ENCODE data around the gene ABO. TPM values are rescaled to one million over a fixed set of nuclear protein-coding genes. Genes with fewer than 3 reads are reported as not detected.
"Not testable (repeated sequence)": the region's sequence is repeated elsewhere in the genome, so short reads cannot be mapped to it uniquely, and the experiment has no call there.

ABO gene
- total and polyA plus RNA-seq, 8 donors: 0.72 to 67.1 (median 4.1) TPM

- DNase-seq: peak; percentile 74 to 91
- Histone ChIP-seq H3K27me3 (peaks cover 0 to 53% (median 0%) of the 10 kb centered on the region in 3 donors), H3K27ac (peak overlapping the region; percentile 5 to 70 (median 56)), H3K36me3 (no peaks in the 10 kb centered on the region), H3K4me1 (peaks cover 14 to 21% (median 18%) of the 10 kb centered on the region in 4 donors), H3K9me3 (no peaks in the 10 kb centered on the region), H3K4me3 (peak overlapping the region; percentile 29 to 39 (median 34))
- intact Hi-C loops (cut with DNase I; ENCODE audit: low total_unique reads): no loop called here
- WGBS, 5 donors: 11 to 16% (median 11%) methylated on average over 17 to 26 of the region's 26 CpGs
- no peak for TF ChIP-seq POLR2A (IDR thresholded peaks at IDR 0.05)
- peak in 1 of 3 donors; percentile 11 for TF ChIP-seq POLR2AphosphoS5 (IDR thresholded peaks at IDR 0.05)
- peak in 4 of 7 experiments; percentile 28 to 64 (median 50) for TF ChIP-seq CTCF (IDR thresholded peaks at IDR 0.05)
Observed at GRCh38 chr9:133238851-133239532, 36.0 kb downstream of the ABO start.

DNA sequence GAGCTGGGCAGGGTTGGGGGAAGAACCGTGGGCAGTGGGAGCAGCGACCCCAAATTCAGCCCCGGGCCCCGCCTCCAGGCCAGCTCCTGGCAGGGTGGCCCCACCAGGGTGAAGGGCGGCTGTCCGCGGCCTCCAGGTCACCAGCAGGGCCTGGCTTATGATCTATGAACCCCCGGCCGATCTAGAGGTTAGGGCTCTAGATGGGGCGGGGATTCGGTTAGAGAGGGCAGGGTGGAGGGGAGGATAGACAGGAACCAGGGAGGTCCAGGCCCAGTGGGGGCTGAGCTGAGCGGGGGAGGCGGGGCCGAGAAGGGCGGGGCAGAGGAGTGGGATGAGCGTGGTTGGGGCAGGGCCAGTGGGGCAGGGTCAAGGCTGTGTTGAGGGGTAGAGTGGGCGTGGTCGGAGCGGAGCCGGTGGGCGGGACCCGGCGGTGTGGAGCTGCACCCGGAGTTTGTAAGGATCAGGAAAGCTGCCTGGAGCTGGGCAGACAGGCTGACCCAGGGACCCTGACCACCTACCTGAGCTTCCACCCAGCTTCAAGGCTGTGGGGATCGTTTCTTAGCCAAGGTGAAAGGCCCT, 36.6 kb downstream of the ABO start:
- H3K27me3 ChIP-seq: peaks cover 0 to 48% (median 0%) of the 10 kb centered on the region in 3 donors
- TF ChIP-seq POLR2AphosphoS5 (IDR thresholded peaks at IDR 0.05) (no peak), EP300 (IDR thresholded peaks at IDR 0.05) (no peak), CTCF (IDR thresholded peaks at IDR 0.05) (no peak), POLR2A (IDR thresholded peaks at IDR 0.05) (no peak)
- peak overlapping the region; percentile 29 to 39 (median 34) for H3K4me3 ChIP-seq
- intact Hi-C loops (cut with DNase I; ENCODE audit: low total_unique reads): no loop called here
- peaks cover 14 to 21% (median 18%) of the 10 kb centered on the region in 4 donors for H3K4me1 ChIP-seq
- H3K36me3 ChIP-seq: no peaks in the 10 kb centered on the region
- H3K9me3 ChIP-seq: no peaks in the 10 kb centered on the region
- WGBS, 5 donors: 13 to 22% (median 16%) methylated on average over 23 to 25 of the region's 25 CpGs
- DNase-seq: peak; percentile 69 to 94
- peak overlapping the region; percentile 28 to 70 (median 58) for H3K27ac ChIP-seq

- TF ChIP-seq CTCF (IDR thresholded peaks at IDR 0.05) (no peak), POLR2A (IDR thresholded peaks at IDR 0.05) (no peak), POLR2AphosphoS5 (IDR thresholded peaks at IDR 0.05) (no peak), EP300 (IDR thresholded peaks at IDR 0.05) (no peak)
- Histone ChIP-seq H3K27ac (peak overlapping the region in 4 of 5 donors; percentile 14 to 70 (median 56)), H3K4me3 (no peak overlapping the region), H3K36me3 (no peaks in the 10 kb centered on the region), H3K4me1 (peaks cover 14 to 21% (median 18%) of the 10 kb centered on the region in 4 donors), H3K27me3 (peaks cover 0 to 37% (median 0%) of the 10 kb centered on the region in 3 donors), H3K9me3 (no peaks in the 10 kb centered on the region)
- DNase-seq: peak; percentile 8 to 71
- intact Hi-C loops (cut with DNase I; ENCODE audit: low total_unique reads): no loop called here
- WGBS, 5 donors: 53 to 65% (median 57%) methylated on average over 15 to 17 of the region's 17 CpGs
Observed at GRCh38 chr9:133237035-133237731, 37.8 kb downstream of the ABO start.

GRCh38 chr9:133236291-133237034, 38.5 kb downstream of the ABO start:
- H3K36me3 ChIP-seq; H3K4me3 ChIP-seq; H3K9me3 ChIP-seq; intact Hi-C loops (cut with DNase I; ENCODE audit: low total_unique reads); DNase-seq: not testable (repeated sequence)
- H3K27ac ChIP-seq: peak overlapping the region in 4 of 5 donors; percentile 14 to 70 (median 46)
- peaks cover 0 to 30% (median 0%) of the 10 kb centered on the region in 3 donors for H3K27me3 ChIP-seq
- 70 to 74% (median 72%) methylated on average over 8 to 19 of the region's 19 CpGs for WGBS, 5 donors
- H3K4me1 ChIP-seq: peaks cover 14 to 21% (median 18%) of the 10 kb centered on the region in 4 donors
